ENCODE measurements around the gene PSME2. TPM values are rescaled to one million over a fixed set of nuclear protein-coding genes. Genes with fewer than 3 reads are reported as not detected.
A peak's percentile ranks its signal among the peaks of the same experiment; 100 is the strongest.

The PSME2 gene
- total RNA-seq, 1 donor from 2014 or later = 26.9 TPM

GRCh38 chr14:24160850-24161804, 14.7 kb upstream of the PSME2 start, which contains the start of gene IRF9:
Gene IRF9, plus strand, starts transcription at chr14:24161265. Its CDS starts 880 bp downstream, at chr14:24162145.
- TF ChIP-seq CTCF (IDR thresholded peaks at IDR 0.05; ENCODE audit: insufficient read depth, low read length, severe bottlenecking) = peak; percentile 96
- no peak for FAIRE-seq
- Histone ChIP-seq H3K27me3 (ENCODE audit: control insufficient read depth, insufficient read depth, low read length) (no peaks in the 10 kb centered on the region), H3K4me3 (ENCODE audit: low read depth, low read length) (peak within 1 kb of the TSS; percentile 73), H3K36me3 (ENCODE audit: control insufficient read depth, insufficient read depth, low read length) (peaks cover 47% of the 10 kb centered on the region)
- peak; percentile 86 for DNase-seq (ENCODE audit: low read depth)

DNA sequence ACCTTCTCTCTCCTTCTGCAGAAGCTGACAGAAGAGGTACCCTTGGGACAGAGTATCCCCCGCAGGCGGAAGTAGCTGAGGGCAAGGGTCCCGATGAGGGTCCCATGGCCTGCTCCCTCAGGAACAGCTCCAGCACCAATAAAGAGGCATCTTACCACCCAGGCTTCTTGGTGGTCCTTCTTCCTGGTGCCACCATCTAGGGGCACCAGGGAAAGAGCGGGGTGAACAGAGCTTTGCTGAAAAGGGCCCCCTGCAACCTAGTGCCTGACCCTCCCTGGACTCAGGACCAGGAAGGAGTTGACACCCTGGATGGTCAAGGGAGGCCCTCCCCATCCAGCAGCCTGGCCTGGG, 14.1 kb upstream of the PSME2 start:
- Histone ChIP-seq H3K36me3 (ENCODE audit: control insufficient read depth, insufficient read depth, low read length) (peaks cover 48% of the 10 kb centered on the region), H3K4me3 (ENCODE audit: low read depth, low read length) (no peak overlapping the region), H3K27me3 (ENCODE audit: control insufficient read depth, insufficient read depth, low read length) (no peaks in the 10 kb centered on the region)
- FAIRE-seq = no peak
- no peak for TF ChIP-seq CTCF (IDR thresholded peaks at IDR 0.05; ENCODE audit: insufficient read depth, low read length, severe bottlenecking)
- DNase-seq (ENCODE audit: low read depth) = no peak

DNA sequence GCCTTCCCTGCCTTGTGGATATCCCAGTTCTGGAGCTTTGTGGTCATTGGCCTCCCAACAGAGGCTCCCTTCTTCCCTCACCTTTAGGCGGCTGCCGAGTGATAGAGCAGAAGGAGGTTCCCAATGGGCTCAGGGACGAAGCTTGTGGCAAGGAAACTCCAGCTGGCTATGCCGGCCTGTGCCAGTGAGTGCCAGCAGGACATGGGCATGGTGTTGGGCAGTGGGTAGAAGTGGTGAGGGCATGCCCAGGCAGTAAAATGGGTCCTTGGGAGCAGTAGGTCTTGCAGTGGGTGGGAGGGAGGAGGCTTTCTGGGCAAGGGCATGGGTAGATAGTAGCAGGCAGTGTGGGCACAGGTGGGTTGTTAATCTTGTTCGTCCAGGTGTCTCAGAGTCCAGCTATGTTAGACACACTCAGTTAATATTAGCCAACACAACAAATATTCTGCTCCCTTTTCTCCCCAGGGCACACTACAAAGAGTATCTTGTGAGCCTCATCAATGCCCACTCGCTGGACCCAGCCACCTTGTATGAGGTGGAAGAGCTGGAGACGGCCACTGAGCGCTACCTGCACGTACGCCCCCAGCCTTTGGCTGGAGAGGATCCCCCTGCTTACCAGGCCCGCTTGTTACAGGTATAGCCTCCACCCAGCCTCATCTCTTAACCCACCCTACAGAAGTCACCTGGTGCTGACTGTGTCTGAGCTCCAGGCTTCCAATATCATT, 13.5 kb upstream of the PSME2 start:
- no peak for TF ChIP-seq CTCF (IDR thresholded peaks at IDR 0.05; ENCODE audit: insufficient read depth, low read length, severe bottlenecking)
- no peak for FAIRE-seq
- Histone ChIP-seq H3K4me3 (ENCODE audit: low read depth, low read length) (no peak overlapping the region), H3K27me3 (ENCODE audit: control insufficient read depth, insufficient read depth, low read length) (no peaks in the 10 kb centered on the region), H3K36me3 (ENCODE audit: control insufficient read depth, insufficient read depth, low read length) (peaks cover 49% of the 10 kb centered on the region)
- no peak for DNase-seq (ENCODE audit: low read depth)

- DNase-seq (ENCODE audit: low read depth) (no peak), FAIRE-seq (no peak)
- Histone ChIP-seq H3K36me3 (ENCODE audit: control insufficient read depth, insufficient read depth, low read length) (peaks cover 38% of the 10 kb centered on the region), H3K4me3 (ENCODE audit: low read depth, low read length) (no peak overlapping the region), H3K27me3 (ENCODE audit: control insufficient read depth, insufficient read depth, low read length) (no peaks in the 10 kb centered on the region)
- no peak for TF ChIP-seq CTCF (IDR thresholded peaks at IDR 0.05; ENCODE audit: insufficient read depth, low read length, severe bottlenecking)
Measured at GRCh38 chr14:24157331-24157730, 10.9 kb upstream of the PSME2 start.

DNA sequence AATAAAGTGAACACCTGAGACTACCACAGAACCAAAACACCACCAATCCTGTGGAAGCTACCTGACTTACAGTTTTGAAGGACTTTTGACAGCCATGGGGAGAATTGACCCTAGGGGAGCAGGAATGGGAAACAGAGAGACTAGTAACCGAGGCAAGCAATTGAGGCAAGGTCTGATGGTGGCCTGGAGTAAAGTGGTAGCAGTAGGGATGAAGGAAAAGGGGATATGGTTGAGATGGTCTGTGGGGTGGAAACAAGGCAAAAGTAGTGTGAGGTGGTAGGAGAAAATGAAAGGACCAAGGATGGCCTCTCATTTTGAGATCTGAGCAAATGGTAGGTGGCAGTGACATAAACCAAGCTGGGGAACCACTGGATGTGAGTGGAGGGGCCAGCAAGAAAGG, 10.4 kb upstream of the PSME2 start:
- DNase-seq (ENCODE audit: low read depth) (no peak), FAIRE-seq (no peak)
- no peaks in the 10 kb centered on the region for H3K27me3 ChIP-seq (ENCODE audit: control insufficient read depth, insufficient read depth, low read length)
- no peak overlapping the region for H3K4me3 ChIP-seq (ENCODE audit: low read depth, low read length)
- peaks cover 39% of the 10 kb centered on the region for H3K36me3 ChIP-seq (ENCODE audit: control insufficient read depth, insufficient read depth, low read length)
- no peak for TF ChIP-seq CTCF (IDR thresholded peaks at IDR 0.05; ENCODE audit: insufficient read depth, low read length, severe bottlenecking)

Data from bronchial epithelial cell (primary cell).